AG04449 (cell line): ENCODE measurements around the gene TCFL5.
A peak's percentile ranks its signal among the peaks of the same experiment; 100 is the strongest.

Experiments used
- CTCF ChIA-PET: fragments of 350-600 bp; formaldehyde crosslinking; extraction: SDS; loops from one replicate; lab custom pipeline; 2021; ENCODE audit warnings: antibody characterized with exemption; lab: Yijun Ruan, JAX
- POLR2A ChIA-PET: fragments of 400-600, 350-600 bp; formaldehyde crosslinking; extraction: SDS; loops from one replicate; lab custom pipeline; 2020; ENCODE audit warnings: antibody characterized with exemption, inconsistent platforms; lab: Yijun Ruan, JAX
- DNase-seq: peaks from one replicate; pipeline ENCODE4 v3.0.0-alpha.2; 2010; ENCODE audit warnings: low read depth, low spot score
- H3K4me3 ChIP-seq: 2 replicates; pipeline ENCODE4 v1.5.1; 2011; ENCODE audit warnings: low read depth, mild to moderate bottlenecking, control low read depth, low read length
- TF ChIP-seq, protein P1 (sequence below): IDR thresholded peaks from one replicate; pipeline ENCODE4 v1.5.1; 2011; ENCODE audit warnings: mild to moderate bottlenecking, moderate library complexity, low read length, control low read depth, inconsistent platforms; ENCODE audit not compliant: insufficient read depth; ENCODE audit errors: missing control alignments

Gene TCFL5

DNA sequence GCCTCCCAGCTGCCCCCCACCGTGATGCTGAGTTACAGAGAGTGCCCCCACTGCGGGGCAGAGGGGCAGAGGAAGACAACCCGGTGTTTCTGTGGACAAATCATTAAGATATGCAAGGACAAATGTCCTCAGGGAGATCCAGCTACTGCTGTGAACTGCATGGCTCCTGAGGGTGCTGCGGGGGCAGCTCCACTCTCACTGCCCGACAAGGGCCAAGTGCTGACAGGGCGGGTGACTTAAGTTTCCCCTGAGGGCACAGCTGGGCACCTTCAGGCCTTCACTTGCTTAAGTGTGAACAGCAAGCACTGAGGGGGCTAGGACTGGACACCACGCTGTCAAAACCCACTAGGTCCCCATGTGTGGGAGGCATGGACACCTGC lies 26.2 kb upstream of the TCFL5 start:
- TF ChIP-seq, protein P1, sequence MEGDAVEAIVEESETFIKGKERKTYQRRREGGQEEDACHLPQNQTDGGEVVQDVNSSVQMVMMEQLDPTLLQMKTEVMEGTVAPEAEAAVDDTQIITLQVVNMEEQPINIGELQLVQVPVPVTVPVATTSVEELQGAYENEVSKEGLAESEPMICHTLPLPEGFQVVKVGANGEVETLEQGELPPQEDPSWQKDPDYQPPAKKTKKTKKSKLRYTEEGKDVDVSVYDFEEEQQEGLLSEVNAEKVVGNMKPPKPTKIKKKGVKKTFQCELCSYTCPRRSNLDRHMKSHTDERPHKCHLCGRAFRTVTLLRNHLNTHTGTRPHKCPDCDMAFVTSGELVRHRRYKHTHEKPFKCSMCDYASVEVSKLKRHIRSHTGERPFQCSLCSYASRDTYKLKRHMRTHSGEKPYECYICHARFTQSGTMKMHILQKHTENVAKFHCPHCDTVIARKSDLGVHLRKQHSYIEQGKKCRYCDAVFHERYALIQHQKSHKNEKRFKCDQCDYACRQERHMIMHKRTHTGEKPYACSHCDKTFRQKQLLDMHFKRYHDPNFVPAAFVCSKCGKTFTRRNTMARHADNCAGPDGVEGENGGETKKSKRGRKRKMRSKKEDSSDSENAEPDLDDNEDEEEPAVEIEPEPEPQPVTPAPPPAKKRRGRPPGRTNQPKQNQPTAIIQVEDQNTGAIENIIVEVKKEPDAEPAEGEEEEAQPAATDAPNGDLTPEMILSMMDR, result no peak
- no peak for DNase-seq
- ChIA-PET CTCF (interaction anchor here (0.8 to 12.2 kb wide), 11 partner anchors 10 to 218 kb away, joined by 3 to 133 read pairs (median 5); no protein-coding TSS in a partner anchor), POLR2A (interaction anchor here (1.0 to 1.3 kb wide), 3 partner anchors 11 to 16 kb away, joined by 3 to 5 read pairs (median 3); no protein-coding TSS in a partner anchor)
- no peak overlapping the region for H3K4me3 ChIP-seq

DNA sequence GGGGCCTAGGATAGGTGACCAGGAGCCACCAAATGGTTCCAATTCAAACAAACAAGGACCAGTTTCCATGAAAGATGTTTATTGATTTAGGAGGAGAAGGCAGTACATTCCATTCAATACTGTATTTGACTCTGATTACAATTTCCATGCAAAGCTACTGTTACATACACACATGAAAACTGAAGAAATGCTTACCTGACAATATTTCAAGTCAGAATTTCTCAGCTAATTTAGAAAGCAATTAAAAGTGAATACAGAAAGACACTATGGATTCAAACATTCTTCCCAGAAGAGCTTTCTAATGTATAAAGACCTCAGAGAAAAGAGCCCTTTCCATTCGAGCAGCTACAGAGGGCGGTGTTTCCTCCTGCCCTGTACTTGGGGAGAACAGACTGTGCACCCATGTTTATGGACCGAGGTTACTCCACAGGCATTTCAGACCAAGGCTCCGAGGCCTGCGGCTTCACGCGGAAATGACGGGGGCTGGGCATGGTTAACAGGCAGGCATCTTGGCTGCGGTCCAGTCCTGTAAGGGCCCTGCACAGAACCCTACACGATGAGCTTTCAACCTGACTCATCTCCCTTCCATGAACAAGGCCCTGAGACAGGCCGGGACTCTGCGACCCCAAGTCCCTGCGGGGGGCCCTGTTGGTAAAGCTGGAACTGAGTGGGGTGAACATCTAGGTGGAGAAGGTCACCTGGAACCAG lies 25.7 kb upstream of the TCFL5 start:
- no peak overlapping the region for H3K4me3 ChIP-seq
- peak; percentile 33 for DNase-seq
- TF ChIP-seq, protein P1, result no peak
- CTCF ChIA-PET, result interaction anchor here (0.8 to 12.2 kb wide), 11 partner anchors 9 to 218 kb away, joined by 3 to 133 read pairs (median 5); no protein-coding TSS in a partner anchor
- POLR2A ChIA-PET, result interaction anchor here (1.0 to 1.3 kb wide), 3 partner anchors 10 to 16 kb away, joined by 3 to 5 read pairs (median 3); no protein-coding TSS in a partner anchor

- ChIA-PET POLR2A (no interaction called here), CTCF (interaction anchor here (0.9 to 12.2 kb wide), 8 partner anchors 8 to 217 kb away, joined by 3 to 133 read pairs (median 4); no protein-coding TSS in a partner anchor)
- no peak for DNase-seq
- TF ChIP-seq, protein P1, result no peak
- no peak overlapping the region for H3K4me3 ChIP-seq
Measured at GRCh38 chr20:62886709-62887058, 25.1 kb upstream of the TCFL5 start.

DNA sequence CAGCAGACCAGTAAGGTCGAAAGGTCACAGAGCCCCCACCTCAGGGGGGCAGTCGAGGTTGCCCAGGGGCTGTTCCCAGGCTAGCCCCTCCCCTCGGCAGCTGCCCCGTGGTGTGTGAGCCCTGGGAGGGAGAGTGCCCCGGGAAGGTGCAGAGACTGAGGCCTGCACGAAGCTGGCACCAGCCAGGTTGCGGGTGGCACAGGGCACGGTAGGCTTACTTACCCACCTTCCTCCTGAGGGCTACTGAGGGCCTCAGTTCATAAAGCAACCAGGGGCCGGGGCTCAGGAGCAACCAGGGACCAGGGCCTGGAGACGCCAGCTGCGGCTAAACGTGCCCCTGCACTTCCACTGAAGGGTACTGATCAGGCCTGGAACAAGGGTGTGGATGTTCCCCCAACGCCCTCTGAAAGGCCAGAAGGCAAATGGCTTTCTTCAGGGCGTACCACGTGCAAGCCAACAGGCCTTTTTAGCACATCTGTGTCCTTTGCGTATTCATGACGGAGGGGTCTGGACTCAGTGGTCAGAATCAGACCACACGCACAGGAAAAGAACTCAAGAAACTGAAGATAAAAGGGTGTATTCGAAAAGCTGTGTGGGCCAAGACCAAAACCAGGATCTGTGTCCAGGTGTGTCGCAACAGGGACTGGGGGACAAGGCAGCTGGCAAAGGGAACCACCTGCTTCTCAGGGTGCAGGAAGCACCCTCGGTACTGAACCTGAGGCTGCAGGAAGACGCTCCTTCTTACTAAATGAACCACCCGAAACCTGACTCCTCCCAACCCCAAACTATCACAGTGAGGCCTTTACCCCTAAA lies 24.5 kb upstream of the TCFL5 start:
- ChIA-PET CTCF (interaction anchor here (1.6 to 12.2 kb wide), 3 partner anchors 11 to 35 kb away, joined by 5 to 133 read pairs (median 7); no protein-coding TSS in a partner anchor), POLR2A (no interaction called here)
- TF ChIP-seq, protein P1, result no peak
- no peak for DNase-seq
- no peak overlapping the region for H3K4me3 ChIP-seq

DNA sequence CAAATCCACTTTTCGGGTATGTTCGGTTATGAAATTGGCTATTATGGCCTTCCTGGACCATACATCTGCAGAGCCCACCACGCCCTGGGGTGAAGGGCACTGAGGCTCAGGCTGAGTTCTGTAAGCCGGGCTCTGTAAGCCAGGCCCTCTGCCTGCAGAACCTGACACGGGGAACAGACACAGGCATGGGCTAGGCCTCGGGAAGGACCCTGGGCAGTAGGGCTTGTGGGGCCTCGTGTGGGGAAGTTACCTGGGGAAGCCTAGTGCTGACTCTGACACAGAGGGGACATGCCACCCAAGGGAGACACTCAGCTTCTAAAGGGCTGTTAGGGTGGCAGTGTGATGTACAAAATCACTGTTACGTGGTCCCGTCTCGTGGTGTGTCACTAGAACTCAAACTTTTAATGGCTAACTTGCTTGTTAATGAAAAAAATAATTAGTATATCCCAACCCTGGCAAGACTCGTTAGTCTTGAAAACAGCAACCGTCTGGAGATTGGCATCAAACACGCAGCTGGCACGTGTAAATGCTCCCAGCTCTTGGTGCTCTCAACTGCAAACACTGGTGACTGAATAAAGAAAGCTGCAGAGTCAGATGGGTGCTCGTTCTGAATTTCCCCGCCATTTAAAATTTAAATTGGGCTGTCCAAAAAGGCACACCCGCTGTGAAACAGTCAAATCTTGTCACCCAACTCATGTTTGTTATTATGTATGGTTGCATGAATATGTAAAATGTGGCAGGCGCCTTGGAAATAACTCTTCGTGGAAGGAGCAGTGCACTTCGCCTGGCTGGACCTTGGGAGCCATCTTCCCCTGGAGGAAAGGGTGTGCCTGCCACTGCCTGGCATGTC lies 23.6 kb upstream of the TCFL5 start:
- TF ChIP-seq, protein P1, result no peak
- ChIA-PET POLR2A (no interaction called here), CTCF (interaction anchor here (0.7 to 12.2 kb wide), 3 partner anchors 8 to 16 kb away, joined by 3 to 133 read pairs (median 7); no protein-coding TSS in a partner anchor)
- no peak overlapping the region for H3K4me3 ChIP-seq
- DNase-seq, result no peak
